Gastrocnemius medialis (tissue), 4 donors: ENCODE results near the gene TMEM72.

Experiments used
- POLR2A ChIP-seq, 2 donors: fragments of 450-650 bp; IDR thresholded peaks; one replicate each; pipeline ENCODE4 v1.6.1; 2017; ENCODE audit warnings: antibody characterized with exemption in 2 of 2, mild to moderate bottlenecking in 2 of 2, moderate library complexity in 2 of 2
- TF ChIP-seq, protein P1 (sequence below), 5 experiments: fragments of 450-650 bp in 3 of 5; fragments of 200-600 bp in 2 of 5; sonication (generic) in 2 of 5; IDR thresholded peaks in 4 of 5; conservative IDR thresholded peaks in 1 of 5; 1 replicate in 4 of 5; 2 replicates in 1 of 5; pipeline ENCODE4 v1.5.1; 2016 to 2019; ENCODE audit warnings: antibody characterized with exemption in 5 of 5, mild to moderate bottlenecking in 3 of 5, moderate library complexity in 3 of 5

- TF ChIP-seq POLR2A (IDR thresholded peaks at IDR 0.05) = no peak
- TF ChIP-seq, protein P1, sequence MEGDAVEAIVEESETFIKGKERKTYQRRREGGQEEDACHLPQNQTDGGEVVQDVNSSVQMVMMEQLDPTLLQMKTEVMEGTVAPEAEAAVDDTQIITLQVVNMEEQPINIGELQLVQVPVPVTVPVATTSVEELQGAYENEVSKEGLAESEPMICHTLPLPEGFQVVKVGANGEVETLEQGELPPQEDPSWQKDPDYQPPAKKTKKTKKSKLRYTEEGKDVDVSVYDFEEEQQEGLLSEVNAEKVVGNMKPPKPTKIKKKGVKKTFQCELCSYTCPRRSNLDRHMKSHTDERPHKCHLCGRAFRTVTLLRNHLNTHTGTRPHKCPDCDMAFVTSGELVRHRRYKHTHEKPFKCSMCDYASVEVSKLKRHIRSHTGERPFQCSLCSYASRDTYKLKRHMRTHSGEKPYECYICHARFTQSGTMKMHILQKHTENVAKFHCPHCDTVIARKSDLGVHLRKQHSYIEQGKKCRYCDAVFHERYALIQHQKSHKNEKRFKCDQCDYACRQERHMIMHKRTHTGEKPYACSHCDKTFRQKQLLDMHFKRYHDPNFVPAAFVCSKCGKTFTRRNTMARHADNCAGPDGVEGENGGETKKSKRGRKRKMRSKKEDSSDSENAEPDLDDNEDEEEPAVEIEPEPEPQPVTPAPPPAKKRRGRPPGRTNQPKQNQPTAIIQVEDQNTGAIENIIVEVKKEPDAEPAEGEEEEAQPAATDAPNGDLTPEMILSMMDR (IDR thresholded peaks at IDR 0.05 in 4 of 5, conservative IDR thresholded peaks at IDR 0.05 in 1 of 5) = no peak
These were observed 68.4 kb downstream of the TMEM72 start for GRCh38 chr10:44979281-44980191.
